Left ventricle myocardium superior (tissue), 1 donor: Measurements from ENCODE around the gene CHD6. TPM values are rescaled to one million over a fixed set of nuclear protein-coding genes. Genes with fewer than 3 reads are reported as not detected.

Experiments
- ATAC-seq: fragments of 200-7000 bp; cut with Tn5 transposase; one replicate; pipeline ENCODE4 v1.9.1; 2020; ENCODE audit warnings: mild to moderate bottlenecking, moderate library complexity
- DNase-seq: peaks from one replicate; pipeline ENCODE4 v3.0.0-alpha.2; 2020
- intact Hi-C: fragments of 100-400 bp; cut with micrococcal nuclease; formaldehyde crosslinking; loops from one replicate; pipeline ENCODE4 v1.11.0; 2022
- total RNA-seq: library from RNA; stranded (reverse); fragmentation: NEBNext Ultra II Directional; extraction: Animal tissue kit (Norgen Biotek cat#: 25700); gene quantifications from one replicate; pipeline ENCODE4 v1.2.1, GENCODE V29; 2021
- donor health status: DM: no; HTN: yes; CAD: no; lungs with severe emphysema.

CHD6 gene
- total RNA-seq, 1 donor from 2014 or later = 36.8 TPM

DNA sequence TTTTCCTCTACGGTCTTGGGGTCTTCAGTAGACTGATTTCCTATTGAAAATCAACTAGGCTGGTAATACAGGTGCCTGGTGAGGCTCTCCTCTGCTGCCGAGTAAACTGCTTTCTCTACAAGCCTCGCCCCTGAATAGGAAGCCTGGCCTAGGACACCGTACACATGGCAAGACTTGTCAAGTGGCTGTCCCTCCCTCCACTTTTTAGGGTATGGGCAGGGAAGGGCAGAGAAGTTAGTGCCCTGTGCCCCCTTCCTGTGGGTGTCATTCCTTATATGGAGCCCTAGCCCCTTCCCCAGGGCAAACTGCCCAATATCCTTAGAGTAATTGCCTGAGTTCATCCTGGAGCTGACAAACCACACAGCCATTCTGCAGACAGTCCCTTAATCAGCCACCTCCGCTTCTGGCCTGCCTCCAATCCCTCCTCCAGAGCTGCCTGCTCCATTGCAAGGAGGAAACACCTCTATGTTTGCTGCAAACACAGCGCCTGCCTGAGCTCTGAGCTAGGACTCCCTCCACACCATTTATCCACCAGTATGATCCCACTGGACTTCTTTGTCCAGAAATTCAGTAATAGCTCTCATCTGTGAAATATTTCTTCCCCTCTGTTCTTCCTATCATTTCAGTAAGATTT, 93.1 kb downstream of the CHD6 start:
- ATAC-seq (peak; percentile 96), DNase-seq (peak; percentile 87)
- intact Hi-C loops = no loop called here

DNA sequence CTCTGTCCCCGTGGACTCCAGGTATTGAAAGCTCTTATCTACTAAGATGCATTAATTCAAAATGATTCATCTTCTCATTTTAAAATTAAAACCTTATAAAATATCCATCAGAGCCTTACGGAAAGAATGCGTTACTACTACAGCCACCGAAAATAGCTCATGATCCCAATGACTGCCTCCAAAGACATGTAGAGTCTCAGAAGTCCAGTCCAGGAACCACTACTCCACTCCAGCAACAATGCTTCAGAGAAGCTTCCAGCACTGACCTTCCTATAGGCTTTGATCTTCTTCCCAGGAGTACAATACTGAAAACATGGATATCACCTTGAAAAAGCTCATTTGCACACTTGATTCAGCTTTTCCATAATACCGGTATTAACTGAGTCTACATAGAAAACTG, 94.3 kb downstream of the CHD6 start:
- intact Hi-C loops = no loop called here
- DNase-seq = no peak
- ATAC-seq = no peak

DNA sequence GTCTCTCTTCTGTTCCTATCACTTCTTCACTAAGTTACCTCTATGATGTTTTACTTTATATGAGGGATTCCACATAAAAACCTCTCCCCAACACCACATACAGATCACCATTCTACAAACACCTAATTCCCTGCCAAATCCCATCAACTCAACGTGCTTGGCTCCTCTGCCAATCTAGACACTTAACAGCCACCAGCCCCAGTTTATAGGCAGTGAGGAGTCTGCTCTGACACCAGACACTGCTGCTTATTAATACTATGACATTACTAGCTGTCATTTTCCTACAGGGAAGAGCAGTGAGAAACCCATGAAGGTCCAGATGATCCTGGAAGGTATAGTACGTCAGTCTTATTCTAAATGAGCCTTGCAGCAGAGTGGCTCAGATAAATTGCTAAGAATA, 104.3 kb downstream of the CHD6 start:
- intact Hi-C loops = no loop called here
- DNase-seq (no peak), ATAC-seq (peak; percentile 59)

DNA sequence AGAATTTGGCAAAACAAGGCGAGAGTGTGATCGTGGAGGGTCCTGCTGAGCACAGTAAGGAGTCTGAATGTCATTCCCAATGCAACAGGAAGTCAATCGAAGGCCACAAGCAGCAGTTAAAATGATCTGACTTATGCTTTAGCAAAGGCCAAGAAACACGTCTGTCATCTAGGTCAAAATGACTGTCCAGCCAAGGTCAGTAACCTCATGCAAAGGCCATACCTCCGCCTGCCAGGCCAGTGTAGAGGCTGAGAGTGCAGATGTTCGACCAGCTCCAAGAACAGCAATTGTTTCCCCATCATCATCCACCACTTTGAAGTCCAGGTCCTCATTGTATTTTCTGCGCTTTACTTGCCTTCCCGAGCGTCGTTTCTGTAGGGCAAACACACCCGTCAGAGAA, 105.6 kb downstream of the CHD6 start:
- DNase-seq (no peak), ATAC-seq (no peak)
- intact Hi-C loops = no loop called here

DNA sequence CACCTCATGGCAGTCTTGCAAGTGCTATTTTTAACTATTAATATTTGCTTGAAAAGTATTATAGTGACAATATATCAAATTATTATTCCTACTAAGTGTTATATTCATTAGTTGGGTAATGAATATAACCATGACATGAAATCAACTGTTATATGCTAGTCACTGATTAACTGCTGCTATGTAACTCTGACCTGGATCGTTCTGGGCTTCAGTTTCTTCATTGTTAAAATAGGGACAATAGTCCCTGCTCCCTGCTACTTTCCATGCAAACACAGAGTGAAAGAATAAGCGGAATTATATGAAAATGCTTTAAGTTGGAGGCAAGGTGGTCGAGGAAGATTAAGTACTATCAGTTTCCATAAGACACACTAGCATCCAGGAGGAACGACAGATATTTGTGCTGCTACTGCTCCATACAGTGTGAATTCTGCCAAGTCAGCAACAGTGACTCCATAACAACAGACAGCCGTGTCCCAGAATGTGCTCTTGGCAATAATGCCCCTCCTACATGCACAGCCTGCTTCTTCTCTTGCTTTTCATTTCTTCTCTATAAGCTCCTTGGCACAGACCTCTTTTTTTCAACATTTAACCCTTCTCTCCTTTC, 107.2 kb downstream of the CHD6 start:
- intact Hi-C loops = no loop called here
- DNase-seq (no peak), ATAC-seq (no peak)

DNA sequence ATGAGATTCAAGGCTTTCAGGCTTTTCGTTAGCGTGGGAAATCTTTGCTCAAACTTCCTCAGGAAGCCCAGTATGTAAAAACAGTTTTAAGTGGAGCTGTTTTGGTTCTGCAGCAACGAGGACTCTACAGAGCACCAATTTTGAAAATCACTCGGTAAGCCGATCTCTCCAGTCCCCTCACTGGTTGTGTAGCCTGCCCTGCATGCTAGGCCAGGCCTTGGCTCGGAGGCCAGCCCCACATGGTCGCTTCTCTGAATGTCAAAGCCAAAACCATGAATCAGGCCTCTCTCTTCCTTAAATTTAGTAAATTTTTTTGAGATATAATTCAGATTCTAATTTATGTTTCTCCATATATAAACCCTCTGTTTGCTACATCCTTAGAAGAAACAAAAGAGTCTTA, 108.0 kb downstream of the CHD6 start:
- DNase-seq (peak; percentile 53), ATAC-seq (peak; percentile 59)
- intact Hi-C loops = no loop called here

DNA sequence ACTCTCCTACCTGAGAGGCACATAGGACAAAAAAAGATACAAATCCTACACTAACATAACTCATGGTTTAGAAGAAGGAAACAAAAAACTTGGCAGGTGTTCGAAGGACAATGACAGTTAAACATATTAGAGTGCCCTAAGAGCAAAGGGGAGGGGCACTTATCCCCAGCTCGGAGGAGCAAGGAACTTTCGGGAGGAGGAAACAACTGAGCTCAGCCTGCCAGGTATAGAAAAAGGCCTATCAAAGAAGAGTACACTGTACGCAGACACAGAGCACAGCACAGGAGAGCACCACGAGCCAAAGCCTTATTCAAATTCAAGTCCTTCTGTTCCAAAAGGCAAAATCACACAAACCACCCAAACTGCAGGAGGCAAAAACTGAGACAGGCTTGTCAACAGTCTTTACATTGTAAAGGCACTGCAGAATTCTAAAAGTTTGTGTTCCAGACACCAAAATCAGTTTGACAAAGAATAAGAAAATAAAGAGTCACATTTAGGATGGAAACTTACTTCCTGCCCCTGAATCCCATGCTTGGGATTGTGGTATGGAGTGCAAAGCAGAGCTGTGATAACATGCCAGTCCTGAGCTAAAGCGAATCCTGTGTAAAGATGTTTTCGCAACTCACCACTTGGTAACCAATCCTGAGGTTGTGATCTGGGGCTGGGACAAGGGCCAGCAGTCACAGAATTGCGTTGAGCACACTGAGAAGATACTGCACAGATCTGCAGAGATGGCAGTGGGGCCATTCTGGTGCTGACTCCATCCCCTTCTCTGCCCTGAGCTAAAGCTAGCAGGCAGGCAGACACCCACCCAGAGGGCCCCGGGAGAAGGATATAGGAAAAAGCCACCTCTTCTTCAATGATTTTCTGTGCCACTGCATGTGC, 108.6 kb downstream of the CHD6 start:
- DNase-seq (peak; percentile 70), ATAC-seq (peak; percentile 86)
- intact Hi-C loops = no loop called here

DNA sequence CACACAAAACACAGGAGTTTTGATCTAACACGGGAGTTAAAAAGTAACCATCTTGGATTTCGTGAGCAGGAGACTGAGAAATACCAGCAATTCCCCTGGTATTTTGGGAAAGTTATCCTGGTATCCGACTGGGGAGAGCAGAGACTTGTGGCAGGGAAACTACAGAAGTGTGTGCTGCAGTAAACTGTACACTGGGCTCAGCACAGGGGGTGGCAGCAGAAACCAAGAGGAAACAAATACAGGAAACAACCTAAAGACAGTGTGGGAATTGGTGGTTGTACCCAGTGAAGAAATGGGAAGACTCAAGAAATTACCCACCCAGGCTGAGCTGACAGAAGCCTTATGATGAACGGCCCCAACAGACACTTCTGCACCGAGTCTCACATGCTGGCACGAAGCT, 109.8 kb downstream of the CHD6 start:
- intact Hi-C loops = no loop called here

DNA sequence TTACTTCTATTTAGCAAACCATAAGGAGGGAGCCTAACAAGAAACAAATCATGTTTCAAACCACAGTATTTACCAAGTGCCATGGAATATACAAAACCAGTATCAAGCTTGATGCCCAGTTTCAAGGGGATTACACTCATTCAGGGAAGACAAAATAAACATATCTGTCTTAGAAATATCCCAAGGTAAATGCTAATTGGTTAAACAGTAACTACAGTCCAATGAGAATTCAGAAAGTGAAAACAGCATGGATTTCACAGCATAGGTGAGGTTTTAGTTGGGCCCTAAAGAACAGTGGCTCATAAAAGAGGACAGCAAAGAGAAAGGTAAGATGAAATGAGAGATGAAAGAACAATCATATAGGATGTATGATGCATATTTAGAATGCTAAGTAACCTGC, 110.3 kb downstream of the CHD6 start:
- ATAC-seq = no peak
- no peak for DNase-seq
- intact Hi-C loops = no loop called here

More for the DNA sequence above, 109.8 kb downstream of the CHD6 start:
- ATAC-seq = peak; percentile 40
- no peak for DNase-seq

DNA sequence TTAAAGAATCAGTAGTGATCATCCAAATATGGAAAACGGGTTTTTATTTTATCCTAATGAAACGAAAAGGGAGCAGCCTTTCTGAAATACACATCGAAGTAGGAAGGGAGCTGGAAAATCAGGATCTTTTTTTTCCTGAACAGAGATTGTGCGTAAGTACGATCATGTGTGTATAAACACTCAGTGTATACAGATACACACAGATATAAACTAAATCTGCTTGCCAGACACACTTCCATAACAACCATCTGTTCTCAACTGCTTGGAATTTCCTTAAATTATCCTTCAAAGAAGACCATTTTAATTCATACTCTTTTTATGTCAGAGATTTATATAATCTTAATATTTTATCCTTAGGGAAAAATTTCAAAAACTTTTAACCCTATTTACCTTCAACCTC, 110.7 kb downstream of the CHD6 start:
- intact Hi-C loops = no loop called here
- ATAC-seq = no peak
- no peak for DNase-seq

DNA sequence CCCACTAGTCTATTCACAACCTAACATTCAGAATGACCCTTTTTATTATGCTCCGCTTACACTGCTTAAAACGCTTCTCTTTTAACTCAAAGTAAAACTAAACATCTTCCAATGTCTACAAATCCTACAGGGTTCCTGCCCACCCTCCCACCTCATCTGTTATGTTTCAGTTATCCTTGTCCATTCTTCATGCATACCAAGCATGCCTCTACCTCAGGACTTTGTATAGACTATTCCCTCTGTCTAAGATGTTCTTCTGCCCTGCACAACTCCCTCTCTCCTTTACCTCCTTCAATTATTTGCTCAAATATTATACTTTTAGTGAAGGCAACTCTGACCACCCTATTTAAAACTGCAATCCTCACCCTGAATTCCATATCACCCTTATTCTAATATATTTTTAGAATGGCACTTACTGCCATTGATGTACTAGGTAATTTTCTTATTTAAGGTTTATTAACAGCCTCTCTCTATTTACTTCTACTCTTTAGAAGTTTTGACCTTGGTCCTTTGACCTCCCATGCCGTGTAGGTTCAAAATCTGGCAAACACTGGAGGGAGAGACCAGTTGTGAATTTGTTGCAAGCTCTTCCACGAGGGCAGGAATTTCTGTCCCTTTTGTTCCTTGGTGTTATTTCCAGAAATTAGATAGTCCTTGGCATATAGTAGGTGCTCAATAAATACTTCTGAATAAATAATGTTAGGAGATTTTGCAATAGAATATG, 111.8 kb downstream of the CHD6 start:
- ATAC-seq = no peak
- intact Hi-C loops = no loop called here

DNA sequence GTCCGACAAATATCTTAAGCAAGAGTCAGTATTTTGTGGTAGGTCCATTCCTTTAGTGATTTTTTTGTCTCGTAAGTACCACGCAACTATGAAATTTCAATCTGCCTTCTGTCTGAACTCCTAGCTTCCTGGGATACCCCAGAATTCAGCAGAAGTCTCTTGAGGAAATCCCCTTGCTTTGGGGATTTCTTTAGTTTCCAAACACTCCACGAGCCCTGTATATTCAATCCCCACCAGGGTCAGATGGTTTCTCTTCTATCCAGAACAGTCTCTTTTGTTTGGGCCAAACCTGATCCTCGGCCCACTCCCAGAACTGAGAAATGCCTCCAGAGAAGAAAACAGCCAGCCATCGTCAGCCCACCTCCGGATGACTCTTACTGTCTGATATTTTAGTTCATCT, 113.0 kb downstream of the CHD6 start:
- intact Hi-C loops = no loop called here
- ATAC-seq = no peak
- DNase-seq = no peak

More for the DNA sequence above, 111.8 kb downstream of the CHD6 start:
- DNase-seq = no peak

DNA sequence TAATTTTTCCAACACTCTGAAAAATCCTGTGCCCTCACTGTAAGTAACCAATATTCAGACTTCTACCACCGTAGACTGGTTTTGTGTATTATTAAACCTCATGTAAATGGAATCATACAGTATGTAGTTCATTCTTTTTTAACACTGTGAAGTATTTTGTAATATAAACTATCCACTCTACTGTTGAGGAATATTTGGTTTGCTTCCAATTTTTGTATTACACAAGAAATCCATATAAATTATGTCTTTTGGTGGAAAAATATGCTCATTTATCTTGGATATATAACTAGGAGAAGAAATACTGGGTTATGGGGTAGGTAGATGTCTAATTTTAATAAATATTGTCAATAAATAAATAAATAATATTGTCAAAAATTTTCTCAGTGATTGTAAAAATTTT, 116.8 kb downstream of the CHD6 start:
- intact Hi-C loops = no loop called here
- no peak for DNase-seq
- no peak for ATAC-seq

DNA sequence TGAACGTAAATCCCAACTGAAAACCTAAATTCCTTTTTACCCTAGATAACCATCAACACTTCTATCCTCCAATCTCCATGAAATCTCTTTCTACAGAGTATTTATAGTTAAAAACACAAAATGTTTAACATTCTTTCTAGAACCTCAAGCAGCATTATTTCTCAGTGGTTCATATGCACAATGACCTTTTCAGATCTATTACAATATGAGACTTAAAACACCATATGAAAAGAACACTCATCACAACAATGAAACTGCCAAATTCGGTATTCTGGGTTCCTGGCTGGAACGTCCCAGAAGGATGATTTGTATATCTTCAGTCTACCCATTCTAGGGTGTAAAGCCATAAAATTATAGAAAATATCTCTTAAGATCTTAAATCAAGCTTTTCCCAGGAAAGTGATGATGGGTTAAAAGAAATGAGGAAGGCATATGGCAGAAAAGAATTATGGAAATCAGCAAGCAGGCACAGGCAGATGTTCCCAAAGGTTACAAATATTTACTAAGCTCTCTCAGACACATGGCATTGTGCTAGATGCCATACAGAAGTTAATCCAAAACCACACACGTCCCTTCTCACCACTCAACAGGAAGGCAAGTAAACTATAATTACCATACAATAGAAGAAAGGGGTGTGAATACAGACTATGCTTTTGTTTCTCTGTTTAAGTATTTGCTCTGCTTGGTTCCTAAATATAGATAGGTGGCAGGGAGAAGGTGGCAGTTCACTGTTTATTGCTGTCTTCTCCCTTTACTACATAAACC, 118.0 kb downstream of the CHD6 start:
- intact Hi-C loops = no loop called here
- DNase-seq = no peak
- peak; percentile 32 for ATAC-seq

DNA sequence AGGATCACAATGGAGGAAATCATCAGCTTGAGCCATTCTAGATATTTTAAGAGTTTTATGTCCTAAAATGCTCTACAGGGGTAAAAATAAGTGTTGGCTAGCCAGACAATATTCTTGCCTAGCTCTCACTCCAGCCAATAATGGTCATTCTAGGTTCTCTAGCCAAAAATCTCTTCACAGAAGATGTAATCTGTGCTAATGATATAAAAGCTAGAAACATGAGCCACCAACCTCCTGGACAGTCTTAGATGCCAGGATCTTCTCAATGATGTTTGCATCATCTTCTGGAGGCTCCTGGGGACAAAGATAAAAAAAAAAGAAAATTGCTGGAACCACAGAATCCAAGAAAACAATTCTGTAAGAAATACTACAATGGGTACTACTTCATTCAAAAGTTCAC, 119.1 kb downstream of the CHD6 start:
- ATAC-seq (no peak), DNase-seq (no peak)
- intact Hi-C loops = no loop called here

DNA sequence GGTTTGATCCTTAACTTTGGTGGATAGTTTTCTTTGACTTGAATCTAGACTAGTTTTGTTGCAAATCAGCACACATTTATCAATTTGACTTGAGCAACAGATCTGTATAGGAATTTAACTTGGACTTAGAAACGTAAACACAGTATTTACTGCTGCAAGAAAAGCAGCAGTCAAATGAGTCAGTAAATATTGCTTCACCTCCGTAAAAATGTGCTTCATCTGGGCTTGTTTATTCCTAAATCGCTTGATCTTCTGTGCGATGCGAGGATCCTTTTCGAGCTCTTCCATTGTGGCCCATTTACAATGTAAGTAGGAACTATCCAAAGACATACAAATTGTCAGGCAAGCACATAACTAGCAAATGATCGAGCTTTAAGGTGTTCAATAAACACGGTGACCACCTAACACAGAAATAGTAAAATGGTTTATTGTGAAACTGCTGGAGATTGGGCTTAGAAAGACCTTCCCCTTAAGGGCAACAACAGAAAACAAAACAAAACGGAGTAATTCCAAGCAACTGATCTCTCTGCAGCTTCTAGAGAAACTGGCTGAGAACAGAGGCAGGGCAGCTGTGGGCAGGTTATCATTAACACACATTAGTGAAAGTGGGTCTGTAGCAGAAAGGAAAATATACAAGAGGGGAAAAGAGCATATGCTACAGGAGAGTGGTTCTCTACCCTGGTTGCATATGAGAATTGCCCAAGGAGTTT, 120.8 kb downstream of the CHD6 start:
- DNase-seq (no peak), ATAC-seq (no peak)
- intact Hi-C loops = no loop called here

DNA sequence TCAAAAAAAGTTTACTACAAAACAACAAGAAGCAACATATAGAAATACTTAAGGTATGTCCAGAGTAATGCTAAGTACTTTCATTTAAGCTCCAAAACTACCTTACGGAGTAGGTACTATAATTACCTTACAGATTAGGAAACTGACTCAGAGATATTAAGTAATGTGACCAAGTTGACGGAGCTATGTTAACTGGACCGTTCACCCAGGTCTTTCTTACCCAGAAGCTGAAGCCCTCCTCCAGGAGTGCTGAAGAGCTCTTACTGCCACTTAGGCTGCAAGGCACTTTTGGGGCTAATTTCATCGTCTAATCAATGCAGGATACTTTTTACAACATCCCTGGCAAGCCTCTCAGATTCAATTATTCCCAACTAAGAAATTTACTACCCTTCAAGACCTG, 123.7 kb downstream of the CHD6 start:
- DNase-seq = no peak

DNA sequence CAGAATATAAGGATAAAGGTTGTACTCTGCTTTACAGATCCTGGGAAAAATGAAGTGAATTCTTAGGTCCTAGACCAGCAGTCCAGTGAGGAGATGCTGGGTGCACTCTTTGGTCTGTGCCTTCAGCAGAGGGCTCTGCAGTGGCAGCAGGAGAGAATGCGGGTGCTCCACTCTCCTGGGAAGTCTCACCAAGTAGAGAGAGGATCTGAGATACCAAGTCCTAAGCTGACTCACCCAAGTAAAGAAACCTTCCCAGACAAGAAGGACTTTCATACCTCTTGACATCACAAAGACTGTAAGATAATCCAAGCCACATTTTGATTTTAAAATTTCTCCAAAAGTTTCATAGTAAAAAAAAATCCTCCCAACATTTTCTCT, 134.6 kb downstream of the CHD6 start:
- ATAC-seq (no peak), DNase-seq (no peak)
- intact Hi-C loops = no loop called here

More for the DNA sequence above, 123.7 kb downstream of the CHD6 start:
- ATAC-seq = no peak
- intact Hi-C loops = no loop called here
